GOT3 (cell line): ENCODE results near the gene IL12RB1.

Experiments
- DNase-seq: peaks from one replicate; lab custom pipeline; 2025; ENCODE audit warnings: mixed read lengths; lab: John Stamatoyannopoulos, UW

IL12RB1 gene

DNA sequence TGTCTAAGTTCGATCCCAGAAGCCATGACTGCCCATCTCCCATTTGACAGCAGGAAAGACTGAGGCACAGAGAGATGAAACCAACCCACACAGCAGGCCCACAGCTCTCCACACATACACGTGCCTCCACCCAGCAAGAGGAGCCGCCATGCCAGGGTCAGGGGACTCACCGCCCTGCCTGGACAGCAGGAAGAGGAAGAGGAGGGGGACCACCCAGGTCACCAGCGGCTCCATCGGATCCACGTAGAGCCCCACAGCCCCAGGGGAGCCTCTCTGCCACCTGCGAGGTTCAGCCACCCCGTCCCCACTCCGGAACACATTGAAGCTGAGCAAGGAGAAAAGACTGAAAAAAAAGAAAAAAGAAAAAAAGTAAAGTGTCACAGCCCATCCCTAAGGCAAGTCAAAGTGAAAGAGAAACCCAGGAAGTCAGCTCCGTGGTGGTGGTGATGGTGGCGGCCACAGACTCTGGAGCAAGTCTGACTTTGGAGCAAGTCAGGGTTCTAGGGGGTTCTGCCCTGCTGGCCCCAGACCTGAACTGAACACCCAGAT, at the start of gene IL12RB1:
IL12RB1 (minus strand) TSS at position 345 of the 549 bp plus-strand sequence; CDS start at position 234, 111 bp downstream.
- no peak for DNase-seq

DNA sequence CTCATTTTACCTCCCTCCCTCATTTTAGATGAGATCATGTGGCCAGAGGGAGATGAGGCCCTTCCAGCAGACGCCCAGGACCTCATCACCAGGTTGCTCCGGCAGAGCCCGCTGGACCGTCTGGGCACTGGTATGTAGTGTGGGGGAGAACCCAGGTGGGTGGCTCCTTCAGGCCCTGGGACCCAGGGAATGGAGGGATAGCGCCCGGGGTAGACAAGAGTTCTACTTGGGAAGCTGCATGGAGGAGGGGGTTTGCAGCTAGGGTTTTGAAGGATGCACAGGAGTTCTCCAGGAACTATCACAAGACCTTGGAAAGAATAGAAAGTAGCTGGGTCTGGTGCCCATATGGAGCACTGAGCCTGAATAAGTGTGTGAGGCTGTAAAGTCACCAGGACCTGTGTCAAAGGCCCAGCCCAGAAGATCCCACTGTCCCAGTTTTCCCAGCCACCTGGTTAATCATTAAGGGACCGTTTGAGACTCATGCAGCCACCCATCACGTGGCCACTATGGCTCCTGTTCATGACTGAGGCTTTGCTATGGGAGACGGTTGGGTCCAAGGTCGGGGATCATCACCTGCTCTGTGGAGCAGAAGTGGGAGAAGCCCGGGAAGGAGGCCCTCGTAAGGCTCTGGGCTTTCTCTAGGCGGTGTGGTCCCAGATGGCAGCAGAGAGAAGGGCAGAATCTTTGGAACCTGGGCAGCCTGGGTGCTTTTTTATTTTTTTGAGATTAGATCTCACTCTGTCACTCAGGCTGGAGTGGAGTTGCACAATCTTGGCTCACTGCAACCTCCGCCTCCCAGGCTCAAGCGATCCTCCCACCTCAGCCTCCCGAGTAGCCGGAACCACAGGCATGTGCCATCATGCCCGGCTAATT, 49.2 kb upstream of the IL12RB1 start:
- no peak for DNase-seq

- no peak for DNase-seq
These were observed 45.3 kb upstream of the IL12RB1 start for GRCh38 chr19:18131841-18132596.

DNA sequence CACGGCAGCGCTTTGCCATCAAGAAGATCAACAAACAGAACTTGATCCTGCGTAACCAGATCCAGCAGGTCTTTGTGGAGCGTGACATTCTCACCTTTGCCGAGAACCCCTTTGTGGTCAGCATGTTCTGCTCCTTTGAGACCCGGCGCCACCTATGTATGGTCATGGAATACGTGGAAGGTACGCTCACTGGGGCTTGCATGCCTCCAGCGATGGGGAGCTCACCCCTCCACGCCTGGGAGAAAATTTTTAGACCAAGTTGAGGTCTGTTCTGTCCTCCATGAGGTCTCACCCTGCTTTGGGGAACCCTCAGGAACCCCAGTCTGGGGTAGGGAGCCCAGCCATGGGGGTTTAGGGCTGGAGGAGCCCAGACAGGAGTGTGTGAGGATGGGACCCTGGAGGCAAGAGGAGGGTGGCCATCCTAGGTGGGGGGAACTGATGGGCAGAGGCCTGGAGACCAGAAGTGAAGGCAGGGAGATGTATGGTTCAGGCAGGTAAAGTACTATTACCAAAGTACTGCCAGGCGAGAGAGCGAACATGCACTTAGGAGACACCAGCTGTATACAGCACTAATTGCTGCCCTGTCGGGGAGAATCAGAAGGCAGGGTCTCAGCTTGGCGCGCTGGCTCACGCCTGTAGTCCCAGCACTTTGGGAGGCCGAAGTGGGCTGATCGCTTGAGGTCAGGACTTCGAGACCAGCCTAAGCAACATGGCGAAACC, 43.9 kb upstream of the IL12RB1 start:
- DNase-seq = no peak

DNA sequence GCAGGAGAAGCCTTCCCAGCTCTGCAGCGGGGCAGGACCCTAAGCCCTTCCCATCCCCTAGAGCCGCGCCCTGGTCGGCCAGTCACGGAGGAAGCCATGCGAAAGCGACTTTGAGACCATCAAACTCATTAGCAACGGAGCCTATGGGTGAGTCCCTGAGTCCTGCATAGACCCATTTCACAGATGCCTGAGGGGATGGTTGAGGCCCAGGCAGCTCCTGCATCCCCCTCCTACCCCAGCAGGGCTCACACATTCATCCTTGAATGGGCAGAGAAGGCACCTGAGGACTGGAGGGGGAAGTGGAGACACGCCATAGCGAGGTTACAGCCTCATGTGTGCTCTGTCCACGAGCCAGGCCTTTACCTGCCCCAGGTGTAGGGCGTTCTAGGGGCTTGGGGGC, 42.1 kb upstream of the IL12RB1 start:
- DNase-seq = no peak

GRCh38 chr19:18128044-18128443, 41.3 kb upstream of the IL12RB1 start:
- no peak for DNase-seq

GRCh38 chr19:18126097-18126496, 39.4 kb upstream of the IL12RB1 start:
- DNase-seq = no peak

GRCh38 chr19:18123819-18124218, 37.1 kb upstream of the IL12RB1 start:
- no peak for DNase-seq

GRCh38 chr19:18122860-18123795, 36.4 kb upstream of the IL12RB1 start:
- DNase-seq = no peak

- no peak for DNase-seq
These were observed 35.7 kb upstream of the IL12RB1 start for GRCh38 chr19:18122424-18122823.

DNA sequence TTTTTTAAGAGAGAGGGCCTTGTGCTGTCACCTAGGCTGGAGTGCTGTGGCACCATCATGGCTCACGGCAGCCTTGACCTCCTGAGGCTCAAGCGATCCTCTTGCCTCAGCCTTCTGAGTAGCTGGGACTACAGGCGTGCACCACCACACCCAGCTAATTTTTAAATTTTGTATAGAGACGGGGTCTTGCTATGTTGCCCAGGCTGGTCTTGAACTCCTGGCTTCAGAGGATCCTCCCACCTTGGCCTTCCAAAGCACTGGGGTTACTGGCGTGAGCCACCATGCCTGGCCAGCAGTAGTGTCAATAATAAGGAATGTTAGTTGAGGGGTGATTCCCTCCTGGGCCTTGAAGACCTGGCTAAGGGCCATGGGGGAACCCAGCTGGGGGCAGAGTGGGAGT, 34.4 kb upstream of the IL12RB1 start:
- DNase-seq = no peak

GRCh38 chr19:18120127-18120526, 33.4 kb upstream of the IL12RB1 start:
- DNase-seq = no peak

GRCh38 chr19:18119717-18120105, 33.0 kb upstream of the IL12RB1 start:
- DNase-seq = no peak

GRCh38 chr19:18119013-18119716, 32.4 kb upstream of the IL12RB1 start:
- DNase-seq = no peak

- DNase-seq = no peak
These were observed 31.8 kb upstream of the IL12RB1 start for GRCh38 chr19:18118420-18119012.

DNA sequence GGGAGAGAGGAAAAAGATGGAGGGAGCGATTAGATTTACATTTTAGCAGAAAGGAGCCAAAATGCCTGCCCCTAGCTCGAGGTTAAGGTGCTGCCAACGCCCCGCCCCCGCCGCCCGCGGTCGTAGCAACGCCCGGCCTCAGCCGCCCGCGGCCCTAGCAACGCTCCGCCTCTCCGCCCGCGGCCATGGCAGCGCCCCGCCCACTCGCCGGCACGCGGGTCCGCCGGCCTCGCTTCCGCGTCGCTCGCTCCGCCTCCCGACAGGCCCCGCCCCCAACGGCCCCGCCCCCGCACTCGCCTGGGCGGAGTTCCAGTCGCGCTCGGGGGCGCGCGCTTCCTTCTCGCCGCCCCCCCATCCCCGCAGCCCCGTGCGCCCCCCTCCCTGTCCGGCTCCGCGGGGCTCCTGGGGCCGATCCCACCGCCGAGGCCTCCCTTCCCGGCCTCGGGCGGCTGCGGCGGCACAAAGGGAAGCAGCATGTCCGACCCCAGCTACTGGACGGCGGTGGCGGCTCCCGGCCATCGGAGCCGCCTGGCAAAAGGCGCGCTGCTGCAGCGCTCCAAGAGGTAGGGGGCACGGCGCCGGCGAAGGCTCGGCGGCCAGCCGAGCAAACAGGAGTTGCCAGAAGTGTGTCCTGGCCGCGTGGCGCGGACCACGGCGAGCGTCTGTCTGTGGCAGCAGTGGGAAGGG, 31.1 kb upstream of the IL12RB1 start:
- peak; percentile 75 for DNase-seq

- DNase-seq = no peak
These were observed 30.6 kb upstream of the IL12RB1 start for GRCh38 chr19:18117364-18117691.

GRCh38 chr19:18114483-18114882, 27.7 kb upstream of the IL12RB1 start:
- no peak for DNase-seq

GRCh38 chr19:18113827-18114226, 27.1 kb upstream of the IL12RB1 start:
- DNase-seq = no peak
